ENCODE results near the gene MYL12A. TPM values are rescaled to one million over a fixed set of nuclear protein-coding genes. Genes with fewer than 3 reads are reported as not detected.
"Not testable (repeated sequence)": the region's sequence is repeated elsewhere in the genome, so short reads cannot be mapped to it uniquely, and the experiment has no call there.

Gene MYL12A
- total RNA-seq, 1 donor from 2014 or later, result 430 TPM

DNA sequence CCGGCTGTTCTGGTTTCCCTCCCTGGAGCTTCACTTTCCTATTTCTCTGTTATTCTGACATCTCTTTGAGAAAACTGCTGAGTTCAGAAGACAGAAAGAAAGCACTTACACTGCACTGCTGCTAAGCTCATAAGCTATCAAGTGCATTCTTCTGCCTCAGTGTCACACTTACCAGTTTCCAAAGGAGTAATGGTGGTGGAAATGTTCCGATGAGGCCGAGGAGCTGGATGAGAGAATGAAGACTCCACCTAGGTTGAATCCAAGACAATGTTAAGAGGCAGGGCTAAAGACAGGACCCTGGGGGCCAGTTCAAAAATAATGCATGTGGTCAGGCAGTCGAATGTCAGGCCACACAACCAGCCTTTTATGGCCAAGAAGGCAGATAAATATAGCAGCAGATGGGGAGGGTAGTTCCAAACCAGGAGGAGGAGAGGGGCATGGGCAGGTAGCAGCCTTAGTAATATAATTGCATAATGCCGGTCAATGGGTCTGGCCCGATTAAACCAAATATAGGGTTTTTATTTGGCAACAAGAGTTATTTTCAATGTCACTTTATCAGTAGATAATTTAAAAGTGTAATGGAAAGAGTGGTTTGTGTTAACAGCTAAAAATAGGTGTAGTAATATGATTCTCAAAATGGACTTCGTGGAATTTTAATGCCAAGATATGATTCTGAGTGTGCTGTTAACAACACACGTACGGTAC is 27.8 kb upstream of the MYL12A start, which contains the start of gene MYOM1:
TSS of gene MYOM1 (minus strand) at position 338 of the 705 bp plus-strand sequence. CDS start 4,745 bp downstream, outside the sequence.
- H3K9me3 Mint-ChIP-seq (ENCODE audit: unreplicated experiment), result no peaks in the 10 kb centered on the region
- no peaks in the 10 kb centered on the region for H3K36me3 Mint-ChIP-seq (ENCODE audit: low read depth, unreplicated experiment)
- TF ChIP-seq, protein P1, sequence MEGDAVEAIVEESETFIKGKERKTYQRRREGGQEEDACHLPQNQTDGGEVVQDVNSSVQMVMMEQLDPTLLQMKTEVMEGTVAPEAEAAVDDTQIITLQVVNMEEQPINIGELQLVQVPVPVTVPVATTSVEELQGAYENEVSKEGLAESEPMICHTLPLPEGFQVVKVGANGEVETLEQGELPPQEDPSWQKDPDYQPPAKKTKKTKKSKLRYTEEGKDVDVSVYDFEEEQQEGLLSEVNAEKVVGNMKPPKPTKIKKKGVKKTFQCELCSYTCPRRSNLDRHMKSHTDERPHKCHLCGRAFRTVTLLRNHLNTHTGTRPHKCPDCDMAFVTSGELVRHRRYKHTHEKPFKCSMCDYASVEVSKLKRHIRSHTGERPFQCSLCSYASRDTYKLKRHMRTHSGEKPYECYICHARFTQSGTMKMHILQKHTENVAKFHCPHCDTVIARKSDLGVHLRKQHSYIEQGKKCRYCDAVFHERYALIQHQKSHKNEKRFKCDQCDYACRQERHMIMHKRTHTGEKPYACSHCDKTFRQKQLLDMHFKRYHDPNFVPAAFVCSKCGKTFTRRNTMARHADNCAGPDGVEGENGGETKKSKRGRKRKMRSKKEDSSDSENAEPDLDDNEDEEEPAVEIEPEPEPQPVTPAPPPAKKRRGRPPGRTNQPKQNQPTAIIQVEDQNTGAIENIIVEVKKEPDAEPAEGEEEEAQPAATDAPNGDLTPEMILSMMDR (IDR thresholded peaks at IDR 0.05; ENCODE audit: unreplicated experiment), result no peak
- no peak within 1 kb of the TSS for H3K4me3 Mint-ChIP-seq (ENCODE audit: unreplicated experiment)
- no peaks in the 10 kb centered on the region for H3K4me1 Mint-ChIP-seq (ENCODE audit: unreplicated experiment)
- no peak within 1 kb of the TSS for H3K27ac Mint-ChIP-seq (ENCODE audit: unreplicated experiment)
- no peak for DNase-seq (ENCODE audit: low spot score)
- no peaks in the 10 kb centered on the region for H3K27me3 Mint-ChIP-seq (ENCODE audit: unreplicated experiment)

- not testable (repeated sequence) for H3K9me3 Mint-ChIP-seq (ENCODE audit: unreplicated experiment); H3K27me3 Mint-ChIP-seq (ENCODE audit: unreplicated experiment); H3K4me1 Mint-ChIP-seq (ENCODE audit: unreplicated experiment); H3K36me3 Mint-ChIP-seq (ENCODE audit: low read depth, unreplicated experiment); DNase-seq (ENCODE audit: low spot score); H3K4me3 Mint-ChIP-seq (ENCODE audit: unreplicated experiment); H3K27ac Mint-ChIP-seq (ENCODE audit: unreplicated experiment)
Measured at GRCh38 chr18:3220868-3221267, 26.7 kb upstream of the MYL12A start.

GRCh38 chr18:3221496-3221895 is 26.1 kb upstream of the MYL12A start:
- Mint-ChIP-seq H3K27ac (ENCODE audit: unreplicated experiment) (no peak overlapping the region), H3K4me1 (ENCODE audit: unreplicated experiment) (no peaks in the 10 kb centered on the region), H3K4me3 (ENCODE audit: unreplicated experiment) (no peak overlapping the region), H3K9me3 (ENCODE audit: unreplicated experiment) (no peaks in the 10 kb centered on the region), H3K27me3 (ENCODE audit: unreplicated experiment) (no peaks in the 10 kb centered on the region), H3K36me3 (ENCODE audit: low read depth, unreplicated experiment) (no peaks in the 10 kb centered on the region)
- DNase-seq (ENCODE audit: low spot score), result no peak
- TF ChIP-seq, protein P1 (IDR thresholded peaks at IDR 0.05; ENCODE audit: unreplicated experiment), result no peak

GRCh38 chr18:3223356-3223755 is 24.2 kb upstream of the MYL12A start:
- Mint-ChIP-seq H3K4me3 (ENCODE audit: unreplicated experiment) (no peak overlapping the region), H3K27me3 (ENCODE audit: unreplicated experiment) (no peaks in the 10 kb centered on the region), H3K4me1 (ENCODE audit: unreplicated experiment) (no peaks in the 10 kb centered on the region), H3K36me3 (ENCODE audit: low read depth, unreplicated experiment) (no peaks in the 10 kb centered on the region), H3K27ac (ENCODE audit: unreplicated experiment) (no peak overlapping the region), H3K9me3 (ENCODE audit: unreplicated experiment) (no peaks in the 10 kb centered on the region)
- no peak for DNase-seq (ENCODE audit: low spot score)
- TF ChIP-seq, protein P1 (IDR thresholded peaks at IDR 0.05; ENCODE audit: unreplicated experiment), result no peak

DNA sequence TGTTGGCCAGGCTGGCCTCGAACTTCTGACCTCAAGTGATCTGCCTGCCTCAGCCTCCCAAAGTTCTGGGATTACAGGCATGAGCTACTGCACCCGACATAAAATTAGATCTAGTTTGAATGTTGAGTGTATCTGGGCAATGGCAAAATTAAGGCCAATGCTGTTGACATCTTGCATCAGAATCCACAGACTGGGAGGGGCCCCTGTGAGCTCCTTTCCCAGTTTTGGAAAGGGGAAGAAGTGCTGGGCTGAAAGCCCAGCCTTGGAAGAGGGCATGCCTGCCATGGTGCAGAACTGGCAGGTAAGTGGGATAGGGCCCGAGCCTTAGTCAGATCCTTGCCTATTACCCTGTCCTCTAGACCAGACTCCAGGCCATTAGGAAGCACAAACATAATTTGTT is 23.4 kb upstream of the MYL12A start:
- TF ChIP-seq, protein P1 (IDR thresholded peaks at IDR 0.05; ENCODE audit: unreplicated experiment), result no peak
- Mint-ChIP-seq H3K4me1 (ENCODE audit: unreplicated experiment) (no peaks in the 10 kb centered on the region), H3K4me3 (ENCODE audit: unreplicated experiment) (no peak overlapping the region), H3K27ac (ENCODE audit: unreplicated experiment) (no peak overlapping the region), H3K36me3 (ENCODE audit: low read depth, unreplicated experiment) (no peaks in the 10 kb centered on the region), H3K27me3 (ENCODE audit: unreplicated experiment) (no peaks in the 10 kb centered on the region), H3K9me3 (ENCODE audit: unreplicated experiment) (no peaks in the 10 kb centered on the region)
- DNase-seq (ENCODE audit: low spot score), result no peak
